H1 (cell line): ENCODE data around the gene EGFLAM. TPM values are rescaled to one million over a fixed set of nuclear protein-coding genes. Genes with fewer than 3 reads are reported as not detected.

Experiments used
- CHD2 ChIP-seq: IDR thresholded peaks from 2 replicates; pipeline ENCODE4 v1.6.1; 2012; ENCODE audit warnings: low read length, improper control_type of control experiment
- CHD7 ChIP-seq: fragments of 300-600 bp; sonication (generic); IDR thresholded peaks from 2 replicates; pipeline ENCODE4 v1.7.1; 2012; ENCODE audit warnings: low read length, moderate library complexity, mild to moderate bottlenecking, inconsistent platforms; ENCODE audit not compliant: insufficient replicate concordance
- POLR2AphosphoS5 ChIP-seq: IDR thresholded peaks from 2 replicates; pipeline ENCODE4 v1.6.1; 2011; ENCODE audit warnings: low read depth, low read length
- POU5F1 ChIP-seq: IDR thresholded peaks from 2 replicates; pipeline ENCODE4 v1.6.1; 2011; ENCODE audit warnings: low read depth, mild to moderate bottlenecking, low read length, moderate library complexity
- RNF2 ChIP-seq: fragments of 200-900, 300-1000 bp; sonication (generic); IDR thresholded peaks from 2 replicates; pipeline ENCODE4 v1.7.1; 2016; ENCODE audit warnings: borderline replicate concordance, low read depth, mild to moderate bottlenecking, antibody characterized with exemption, low read length; ENCODE audit not compliant: poor library complexity, severe bottlenecking; ENCODE audit errors: missing control alignments
- SIX5 ChIP-seq: IDR thresholded peaks from 2 replicates; pipeline ENCODE4 v1.6.1; 2011; ENCODE audit warnings: mild to moderate bottlenecking, low read depth, low read length
- USF2 ChIP-seq: IDR thresholded peaks from 2 replicates; pipeline ENCODE4 v1.6.1; 2011; ENCODE audit warnings: low read length, improper control_type of control experiment
- polyA plus RNA-seq, 7 experiments: library from polyadenylated mRNA; depleted of rRNA in 3 of 7; stranded (reverse) in 5 of 7; unstranded in 2 of 7; fragments of >200 nt in 5 of 7; fragments of 200-250 nt in 2 of 7; gene quantifications; 1 replicate in 5 of 7; 2 replicates in 1 of 7; 4 replicates in 1 of 7; pipeline versions ENCODE4 v1.2.1 to v1.2.3, GENCODE V29; 2011 to 2013; ENCODE audit warnings: missing spikeins in 2 of 7, mixed read lengths in 2 of 7
- total RNA-seq: library from RNA; stranded (reverse); fragmentation: NEBNext Ultra II Directional; extraction: Animal tissue kit (Norgen Biotek cat#: 25700); gene quantifications from 2 replicates; pipeline ENCODE4 v1.2.1, GENCODE V29; 2021

The EGFLAM gene
- total and polyA plus RNA-seq, 2 of the 8 experiments (the other 6 are each of a cell fraction or from before 2014, with no cell fraction given), result 0.20 to 0.24 TPM

- no peak for TF ChIP-seq USF2
- TF ChIP-seq CHD2, result no peak
- no peak for TF ChIP-seq RNF2
- TF ChIP-seq POU5F1, result no peak
- no peak for TF ChIP-seq POLR2AphosphoS5
- TF ChIP-seq SIX5, result no peak
- no peak for TF ChIP-seq CHD7
Measured at GRCh38 chr5:38469707-38470267, 211.4 kb downstream of the EGFLAM start (continued).
